Measurements from ENCODE around the gene HS3ST2.
"Not testable (repeated sequence)": the region's sequence is repeated elsewhere in the genome, so short reads cannot be mapped to it uniquely, and the experiment has no call there.

DNA sequence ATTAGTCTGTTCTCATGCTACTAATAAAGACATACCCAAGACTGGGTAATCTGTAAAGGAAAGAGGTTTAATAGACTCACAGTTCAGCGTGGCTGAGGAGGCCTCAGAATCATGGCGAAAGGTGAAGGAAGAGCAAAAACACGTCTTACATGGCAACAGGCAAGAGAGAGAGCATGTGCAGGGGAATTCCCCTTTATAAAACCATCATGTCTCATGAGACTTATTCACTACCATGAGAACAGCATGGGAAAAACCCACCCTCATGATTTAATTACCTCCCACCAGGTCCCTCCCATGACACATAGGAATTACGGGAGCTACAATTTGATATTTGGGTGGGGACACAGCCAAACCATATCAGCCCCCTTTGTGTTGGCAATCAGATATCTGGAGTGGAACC lies 85.6 kb downstream of the HS3ST2 start:
- TF ChIP-seq EZH2 (IDR thresholded peaks at IDR 0.05; ENCODE audit: low read depth, unreplicated experiment); POLR2AphosphoS5 (IDR thresholded peaks at IDR 0.05; ENCODE audit: low read depth); STAT1 (IDR thresholded peaks at IDR 0.05; ENCODE audit: unreplicated experiment); ETS1 (IDR thresholded peaks at IDR 0.05); EZH2phosphoT487 (IDR thresholded peaks at IDR 0.05; ENCODE audit: unreplicated experiment); ZNF114 (CRISPR knock-in tag; IDR thresholded peaks at IDR 0.05); JUNB (IDR thresholded peaks at IDR 0.05; ENCODE audit: unreplicated experiment); CREB1 (CRISPR knock-in tag; IDR thresholded peaks at IDR 0.05; ENCODE audit: low read depth); NANOG (IDR thresholded peaks at IDR 0.05; ENCODE audit: borderline replicate concordance); ZNF331 (CRISPR knock-in tag; IDR thresholded peaks at IDR 0.05; ENCODE audit: low read depth); ZNF462 (CRISPR knock-in tag; IDR thresholded peaks at IDR 0.05): not testable (repeated sequence)
- TF ChIP-seq, protein P1, sequence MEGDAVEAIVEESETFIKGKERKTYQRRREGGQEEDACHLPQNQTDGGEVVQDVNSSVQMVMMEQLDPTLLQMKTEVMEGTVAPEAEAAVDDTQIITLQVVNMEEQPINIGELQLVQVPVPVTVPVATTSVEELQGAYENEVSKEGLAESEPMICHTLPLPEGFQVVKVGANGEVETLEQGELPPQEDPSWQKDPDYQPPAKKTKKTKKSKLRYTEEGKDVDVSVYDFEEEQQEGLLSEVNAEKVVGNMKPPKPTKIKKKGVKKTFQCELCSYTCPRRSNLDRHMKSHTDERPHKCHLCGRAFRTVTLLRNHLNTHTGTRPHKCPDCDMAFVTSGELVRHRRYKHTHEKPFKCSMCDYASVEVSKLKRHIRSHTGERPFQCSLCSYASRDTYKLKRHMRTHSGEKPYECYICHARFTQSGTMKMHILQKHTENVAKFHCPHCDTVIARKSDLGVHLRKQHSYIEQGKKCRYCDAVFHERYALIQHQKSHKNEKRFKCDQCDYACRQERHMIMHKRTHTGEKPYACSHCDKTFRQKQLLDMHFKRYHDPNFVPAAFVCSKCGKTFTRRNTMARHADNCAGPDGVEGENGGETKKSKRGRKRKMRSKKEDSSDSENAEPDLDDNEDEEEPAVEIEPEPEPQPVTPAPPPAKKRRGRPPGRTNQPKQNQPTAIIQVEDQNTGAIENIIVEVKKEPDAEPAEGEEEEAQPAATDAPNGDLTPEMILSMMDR (conservative IDR thresholded peaks at IDR 0.05; ENCODE audit: low read depth in 2 of 2) = not testable (repeated sequence)
- TF ChIP-seq, protein P2, sequence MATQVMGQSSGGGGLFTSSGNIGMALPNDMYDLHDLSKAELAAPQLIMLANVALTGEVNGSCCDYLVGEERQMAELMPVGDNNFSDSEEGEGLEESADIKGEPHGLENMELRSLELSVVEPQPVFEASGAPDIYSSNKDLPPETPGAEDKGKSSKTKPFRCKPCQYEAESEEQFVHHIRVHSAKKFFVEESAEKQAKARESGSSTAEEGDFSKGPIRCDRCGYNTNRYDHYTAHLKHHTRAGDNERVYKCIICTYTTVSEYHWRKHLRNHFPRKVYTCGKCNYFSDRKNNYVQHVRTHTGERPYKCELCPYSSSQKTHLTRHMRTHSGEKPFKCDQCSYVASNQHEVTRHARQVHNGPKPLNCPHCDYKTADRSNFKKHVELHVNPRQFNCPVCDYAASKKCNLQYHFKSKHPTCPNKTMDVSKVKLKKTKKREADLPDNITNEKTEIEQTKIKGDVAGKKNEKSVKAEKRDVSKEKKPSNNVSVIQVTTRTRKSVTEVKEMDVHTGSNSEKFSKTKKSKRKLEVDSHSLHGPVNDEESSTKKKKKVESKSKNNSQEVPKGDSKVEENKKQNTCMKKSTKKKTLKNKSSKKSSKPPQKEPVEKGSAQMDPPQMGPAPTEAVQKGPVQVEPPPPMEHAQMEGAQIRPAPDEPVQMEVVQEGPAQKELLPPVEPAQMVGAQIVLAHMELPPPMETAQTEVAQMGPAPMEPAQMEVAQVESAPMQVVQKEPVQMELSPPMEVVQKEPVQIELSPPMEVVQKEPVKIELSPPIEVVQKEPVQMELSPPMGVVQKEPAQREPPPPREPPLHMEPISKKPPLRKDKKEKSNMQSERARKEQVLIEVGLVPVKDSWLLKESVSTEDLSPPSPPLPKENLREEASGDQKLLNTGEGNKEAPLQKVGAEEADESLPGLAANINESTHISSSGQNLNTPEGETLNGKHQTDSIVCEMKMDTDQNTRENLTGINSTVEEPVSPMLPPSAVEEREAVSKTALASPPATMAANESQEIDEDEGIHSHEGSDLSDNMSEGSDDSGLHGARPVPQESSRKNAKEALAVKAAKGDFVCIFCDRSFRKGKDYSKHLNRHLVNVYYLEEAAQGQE (IDR thresholded peaks at IDR 0.05; ENCODE audit: unreplicated experiment) = not testable (repeated sequence)

Data from GM23338 (cell line).